SK-N-SH treated with all-trans-retinoic acid at 6 μM for 48 hours (cell line): ENCODE measurements around the gene CBX1.

Source experiments
- ATAC-seq: fragments of 200-7000 bp; cut with Tn5 transposase; 3 replicates; pipeline ENCODE4 v1.9.1; 2020; ENCODE audit warnings: mild to moderate bottlenecking, moderate library complexity
- ARNTL ChIP-seq: fragments of 450-650 bp; formaldehyde crosslinking; IDR thresholded peaks from 2 replicates; pipeline ENCODE4 v1.5.0; 2020; ENCODE audit warnings: low read depth, mild to moderate bottlenecking, moderate library complexity, borderline replicate concordance
- BACH2 ChIP-seq: fragments of 250-450 bp; sonication (Bioruptor Pico); IDR thresholded peaks from 2 replicates; pipeline ENCODE4 v1.9.0; 2021; ENCODE audit warnings: mild to moderate bottlenecking, borderline replicate concordance
- CSDC2 ChIP-seq: fragments of 250-450 bp; sonication (Bioruptor Pico); IDR thresholded peaks from 2 replicates; pipeline ENCODE4 v1.5.0; 2020; ENCODE audit warnings: mild to moderate bottlenecking, moderate library complexity
- ESRRG ChIP-seq: fragments of 250-450 bp; sonication (Bioruptor Pico); IDR thresholded peaks from 2 replicates; pipeline ENCODE4 v1.6.1; 2021; ENCODE audit warnings: mild to moderate bottlenecking
- GLIS3 ChIP-seq: fragments of 250-450 bp; sonication (Bioruptor Pico); IDR thresholded peaks from 2 replicates; pipeline ENCODE4 v1.5.0; 2020; ENCODE audit warnings: mild to moderate bottlenecking, moderate library complexity
- ISL1 ChIP-seq: fragments of 250-450 bp; sonication (Bioruptor Pico); IDR thresholded peaks from 2 replicates; pipeline ENCODE4 v2.1.2; 2022; ENCODE audit warnings: mild to moderate bottlenecking, moderate library complexity
- OSR1 ChIP-seq: fragments of 250-450 bp; sonication (Bioruptor Pico); IDR thresholded peaks from 2 replicates; pipeline ENCODE4 v1.8.0; 2022; ENCODE audit warnings: moderate library complexity, mild to moderate bottlenecking, inconsistent platforms
- PPARA ChIP-seq: fragments of 250-450 bp; sonication (Bioruptor Pico); IDR thresholded peaks from 2 replicates; pipeline ENCODE4 v1.5.0; 2020; ENCODE audit warnings: mild to moderate bottlenecking, borderline replicate concordance
- RARB ChIP-seq: fragments of 250-450 bp; sonication (Bioruptor Pico); IDR thresholded peaks from 2 replicates; pipeline ENCODE4 v1.8.0; 2021; ENCODE audit warnings: mild to moderate bottlenecking, moderate library complexity
- SNAI2 ChIP-seq: fragments of 250-450 bp; sonication (Bioruptor Pico); IDR thresholded peaks from 2 replicates; pipeline ENCODE4 v1.5.0; 2020; ENCODE audit warnings: mild to moderate bottlenecking, moderate library complexity
- TCF4 ChIP-seq: fragments of 250-450 bp; sonication (Bioruptor Pico); IDR thresholded peaks from 2 replicates; pipeline ENCODE4 v1.8.0; 2021; ENCODE audit warnings: mild to moderate bottlenecking, moderate library complexity, borderline replicate concordance
- TOX ChIP-seq: fragments of 250-450 bp; sonication (Bioruptor Pico); IDR thresholded peaks from 2 replicates; pipeline ENCODE4 v1.8.0; 2021; ENCODE audit warnings: mild to moderate bottlenecking, moderate library complexity, borderline replicate concordance
- ZC3H10 ChIP-seq: fragments of 250-450 bp; sonication (Bioruptor Pico); IDR thresholded peaks from 2 replicates; pipeline ENCODE4 v1.5.1; 2021; ENCODE audit warnings: mild to moderate bottlenecking, moderate library complexity
- ZFP3 ChIP-seq: fragments of 250-450 bp; sonication (Bioruptor Pico); IDR thresholded peaks from 2 replicates; pipeline ENCODE4 v1.5.0; 2020; ENCODE audit warnings: mild to moderate bottlenecking, moderate library complexity
- ZFP30 ChIP-seq: fragments of 450-650 bp; formaldehyde crosslinking; IDR thresholded peaks from 2 replicates; pipeline ENCODE4 v1.5.0; 2022; ENCODE audit warnings: mild to moderate bottlenecking, moderate library complexity
- ZNF565 ChIP-seq: fragments of 450-650 bp; formaldehyde crosslinking; conservative IDR thresholded peaks from 2 replicates; pipeline ENCODE4 v1.5.0; 2020; ENCODE audit warnings: low read depth, mild to moderate bottlenecking, moderate library complexity
- ZNF70 ChIP-seq: fragments of 450-650 bp; formaldehyde crosslinking; IDR thresholded peaks from 2 replicates; pipeline ENCODE4 v1.5.0; 2020; ENCODE audit warnings: mild to moderate bottlenecking, moderate library complexity
- ZNF8 ChIP-seq: fragments of 450-650 bp; formaldehyde crosslinking; IDR thresholded peaks from 2 replicates; pipeline ENCODE4 v1.5.0; 2020; ENCODE audit warnings: mild to moderate bottlenecking, moderate library complexity
- TF ChIP-seq, protein P1 (sequence below): fragments of 250-450 bp; sonication (Bioruptor Pico); IDR thresholded peaks from 2 replicates; pipeline ENCODE4 v1.8.0; 2020; ENCODE audit warnings: mild to moderate bottlenecking, moderate library complexity, borderline replicate concordance
- TF ChIP-seq, protein P2 (sequence below): fragments of 250-450 bp; sonication (Bioruptor Pico); IDR thresholded peaks from 2 replicates; pipeline ENCODE4 v1.5.1; 2021; ENCODE audit warnings: mild to moderate bottlenecking, moderate library complexity
- TF ChIP-seq, protein P3 (sequence below): fragments of 250-450 bp; sonication (Bioruptor Pico); IDR thresholded peaks from 2 replicates; pipeline ENCODE4 v1.8.0; 2021; ENCODE audit warnings: low read depth, mild to moderate bottlenecking, moderate library complexity, borderline replicate concordance
- TF ChIP-seq, protein P4 (sequence below): fragments of 250-450 bp; sonication (Bioruptor Pico); IDR thresholded peaks from 2 replicates; pipeline ENCODE4 v1.5.1; 2020; ENCODE audit warnings: low read depth, mild to moderate bottlenecking, moderate library complexity
- TF ChIP-seq, protein P5 (sequence below): fragments of 250-450 bp; sonication (Bioruptor Pico); IDR thresholded peaks from 2 replicates; pipeline ENCODE4 v1.5.0; 2020; ENCODE audit warnings: mild to moderate bottlenecking, moderate library complexity

CBX1 gene

DNA sequence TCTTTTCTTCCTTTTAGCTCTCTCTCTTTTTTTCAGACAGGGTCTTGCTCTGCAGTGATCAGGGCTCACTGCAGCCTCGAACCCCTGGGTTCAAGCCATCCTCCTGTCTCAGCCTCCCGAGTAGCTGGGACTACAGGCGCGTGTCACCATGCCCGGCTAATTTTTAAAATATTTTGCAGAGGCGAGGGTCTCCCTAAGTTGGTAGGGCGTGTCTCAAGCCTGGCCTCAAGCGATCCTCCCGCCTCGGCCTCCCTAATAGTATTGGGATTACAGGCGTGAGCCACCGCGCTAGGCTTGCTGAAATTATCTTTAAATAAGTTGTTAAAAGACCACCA, 5.5 kb upstream of the CBX1 start:
- ATAC-seq, result no peak; the same call in 2 of the 3 replicates
- peak; percentile 5; the same call in 1 of the 2 replicates for TF ChIP-seq GLIS3 (CRISPR knock-in tag)
- TF ChIP-seq ZNF565 (CRISPR knock-in tag), result no peak
- TF ChIP-seq, all 23 proteins: peak for 1

DNA sequence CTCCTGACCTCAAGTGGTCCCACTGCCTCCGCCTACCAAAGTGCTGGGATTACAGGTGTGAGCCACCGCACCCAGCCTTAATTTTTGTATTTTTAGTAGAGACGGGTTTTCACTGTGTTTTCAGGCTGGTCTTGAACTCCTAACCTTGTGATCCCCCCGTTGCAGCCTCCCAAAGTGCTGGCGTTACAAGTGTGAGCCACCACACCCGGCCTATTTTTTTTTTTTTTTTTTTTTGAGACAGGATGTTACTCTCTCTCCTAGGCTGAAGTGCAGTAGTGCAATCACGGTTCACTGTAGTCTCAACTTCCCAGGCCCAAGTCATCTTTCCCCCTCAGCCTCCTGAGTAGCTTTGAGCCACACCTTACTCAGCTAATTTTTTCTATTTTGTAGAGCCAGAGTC, 3.2 kb upstream of the CBX1 start:
- TF ChIP-seq RARB (CRISPR knock-in tag) (no peak), ISL1 (CRISPR knock-in tag) (no peak), ZNF565 (CRISPR knock-in tag) (no peak), ZNF70 (CRISPR knock-in tag) (no peak), BACH2 (CRISPR knock-in tag) (no peak), ZC3H10 (CRISPR knock-in tag) (no peak), SNAI2 (CRISPR knock-in tag) (no peak), CSDC2 (CRISPR knock-in tag) (no peak), ZFP30 (CRISPR knock-in tag) (no peak), ZNF8 (CRISPR knock-in tag) (no peak), ZFP3 (CRISPR knock-in tag) (no peak), TOX (CRISPR knock-in tag) (no peak), ARNTL (CRISPR knock-in tag) (no peak)
- TF ChIP-seq, protein P1, sequence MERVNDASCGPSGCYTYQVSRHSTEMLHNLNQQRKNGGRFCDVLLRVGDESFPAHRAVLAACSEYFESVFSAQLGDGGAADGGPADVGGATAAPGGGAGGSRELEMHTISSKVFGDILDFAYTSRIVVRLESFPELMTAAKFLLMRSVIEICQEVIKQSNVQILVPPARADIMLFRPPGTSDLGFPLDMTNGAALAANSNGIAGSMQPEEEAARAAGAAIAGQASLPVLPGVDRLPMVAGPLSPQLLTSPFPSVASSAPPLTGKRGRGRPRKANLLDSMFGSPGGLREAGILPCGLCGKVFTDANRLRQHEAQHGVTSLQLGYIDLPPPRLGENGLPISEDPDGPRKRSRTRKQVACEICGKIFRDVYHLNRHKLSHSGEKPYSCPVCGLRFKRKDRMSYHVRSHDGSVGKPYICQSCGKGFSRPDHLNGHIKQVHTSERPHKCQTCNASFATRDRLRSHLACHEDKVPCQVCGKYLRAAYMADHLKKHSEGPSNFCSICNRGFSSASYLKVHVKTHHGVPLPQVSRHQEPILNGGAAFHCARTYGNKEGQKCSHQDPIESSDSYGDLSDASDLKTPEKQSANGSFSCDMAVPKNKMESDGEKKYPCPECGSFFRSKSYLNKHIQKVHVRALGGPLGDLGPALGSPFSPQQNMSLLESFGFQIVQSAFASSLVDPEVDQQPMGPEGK (CRISPR knock-in tag), result no peak
- TF ChIP-seq, protein P2, sequence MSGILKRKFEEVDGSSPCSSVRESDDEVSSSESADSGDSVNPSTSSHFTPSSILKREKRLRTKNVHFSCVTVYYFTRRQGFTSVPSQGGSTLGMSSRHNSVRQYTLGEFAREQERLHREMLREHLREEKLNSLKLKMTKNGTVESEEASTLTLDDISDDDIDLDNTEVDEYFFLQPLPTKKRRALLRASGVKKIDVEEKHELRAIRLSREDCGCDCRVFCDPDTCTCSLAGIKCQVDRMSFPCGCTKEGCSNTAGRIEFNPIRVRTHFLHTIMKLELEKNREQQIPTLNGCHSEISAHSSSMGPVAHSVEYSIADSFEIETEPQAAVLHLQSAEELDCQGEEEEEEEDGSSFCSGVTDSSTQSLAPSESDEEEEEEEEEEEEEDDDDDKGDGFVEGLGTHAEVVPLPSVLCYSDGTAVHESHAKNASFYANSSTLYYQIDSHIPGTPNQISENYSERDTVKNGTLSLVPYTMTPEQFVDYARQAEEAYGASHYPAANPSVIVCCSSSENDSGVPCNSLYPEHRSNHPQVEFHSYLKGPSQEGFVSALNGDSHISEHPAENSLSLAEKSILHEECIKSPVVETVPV (CRISPR knock-in tag), result no peak
- TF ChIP-seq, protein P3, sequence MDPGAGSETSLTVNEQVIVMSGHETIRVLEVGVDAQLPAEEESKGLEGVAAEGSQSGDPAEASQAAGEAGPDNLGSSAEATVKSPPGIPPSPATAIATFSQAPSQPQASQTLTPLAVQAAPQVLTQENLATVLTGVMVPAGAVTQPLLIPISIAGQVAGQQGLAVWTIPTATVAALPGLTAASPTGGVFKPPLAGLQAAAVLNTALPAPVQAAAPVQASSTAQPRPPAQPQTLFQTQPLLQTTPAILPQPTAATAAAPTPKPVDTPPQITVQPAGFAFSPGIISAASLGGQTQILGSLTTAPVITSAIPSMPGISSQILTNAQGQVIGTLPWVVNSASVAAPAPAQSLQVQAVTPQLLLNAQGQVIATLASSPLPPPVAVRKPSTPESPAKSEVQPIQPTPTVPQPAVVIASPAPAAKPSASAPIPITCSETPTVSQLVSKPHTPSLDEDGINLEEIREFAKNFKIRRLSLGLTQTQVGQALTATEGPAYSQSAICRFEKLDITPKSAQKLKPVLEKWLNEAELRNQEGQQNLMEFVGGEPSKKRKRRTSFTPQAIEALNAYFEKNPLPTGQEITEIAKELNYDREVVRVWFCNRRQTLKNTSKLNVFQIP (CRISPR knock-in tag), result no peak
- no peak for ATAC-seq

DNA sequence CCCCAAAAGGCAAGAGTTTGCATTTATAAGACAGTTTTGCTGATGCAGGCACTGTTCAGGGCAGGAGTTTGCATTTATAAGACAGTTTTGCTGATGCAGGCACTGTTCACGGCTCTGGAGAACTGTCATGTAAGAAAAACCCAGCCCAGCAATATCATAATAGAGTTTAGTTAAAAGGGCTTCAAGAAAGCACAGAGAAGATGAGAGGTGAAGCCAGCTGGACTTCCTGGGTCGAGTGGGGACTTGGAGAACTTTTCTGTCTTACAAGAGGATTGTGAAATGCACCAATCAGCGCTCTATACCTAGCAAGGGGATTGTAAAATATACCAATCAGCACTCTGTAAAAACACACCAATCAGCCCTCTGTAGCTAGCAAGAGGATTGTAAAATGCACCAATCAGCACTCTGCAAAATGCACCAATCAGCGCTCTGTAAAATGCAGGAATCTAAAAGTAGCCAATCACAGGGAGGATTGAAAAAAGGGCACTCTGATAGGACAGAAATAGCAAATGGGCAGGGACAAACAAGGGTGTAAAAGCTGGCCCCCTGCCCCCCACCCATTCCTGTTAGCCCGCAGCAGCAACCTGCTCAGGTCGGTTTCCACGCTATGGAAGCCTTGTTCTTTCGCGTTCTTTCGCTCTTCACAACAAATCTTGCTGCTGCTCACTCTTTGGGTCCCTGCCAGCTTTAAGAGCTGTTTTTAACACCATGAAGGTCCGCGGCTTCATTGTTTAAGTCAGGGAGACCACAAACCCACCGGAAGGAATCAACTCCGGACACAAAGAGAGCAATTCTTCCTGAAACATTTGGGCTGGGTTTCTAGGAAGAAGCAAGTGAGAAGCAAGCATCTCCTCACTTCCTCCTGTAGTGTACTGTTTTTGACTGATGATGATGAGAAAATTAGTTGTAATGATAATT, 1.8 kb upstream of the CBX1 start:
- TF ChIP-seq, protein P4, sequence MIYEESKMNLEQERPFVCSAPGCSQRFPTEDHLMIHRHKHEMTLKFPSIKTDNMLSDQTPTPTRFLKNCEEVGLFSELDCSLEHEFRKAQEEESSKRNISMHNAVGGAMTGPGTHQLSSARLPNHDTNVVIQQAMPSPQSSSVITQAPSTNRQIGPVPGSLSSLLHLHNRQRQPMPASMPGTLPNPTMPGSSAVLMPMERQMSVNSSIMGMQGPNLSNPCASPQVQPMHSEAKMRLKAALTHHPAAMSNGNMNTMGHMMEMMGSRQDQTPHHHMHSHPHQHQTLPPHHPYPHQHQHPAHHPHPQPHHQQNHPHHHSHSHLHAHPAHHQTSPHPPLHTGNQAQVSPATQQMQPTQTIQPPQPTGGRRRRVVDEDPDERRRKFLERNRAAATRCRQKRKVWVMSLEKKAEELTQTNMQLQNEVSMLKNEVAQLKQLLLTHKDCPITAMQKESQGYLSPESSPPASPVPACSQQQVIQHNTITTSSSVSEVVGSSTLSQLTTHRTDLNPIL (CRISPR knock-in tag), result no peak
- TF ChIP-seq ZNF70 (CRISPR knock-in tag) (no peak), GLIS3 (CRISPR knock-in tag) (no peak), TOX (CRISPR knock-in tag) (no peak), ZNF565 (CRISPR knock-in tag) (no peak), ZC3H10 (CRISPR knock-in tag) (no peak), PPARA (CRISPR knock-in tag) (no peak), RARB (CRISPR knock-in tag) (no peak), ESRRG (no peak), ZFP3 (CRISPR knock-in tag) (no peak), OSR1 (CRISPR knock-in tag) (no peak), SNAI2 (CRISPR knock-in tag) (no peak), ZFP30 (CRISPR knock-in tag) (no peak), ISL1 (CRISPR knock-in tag) (no peak), TCF4 (CRISPR knock-in tag) (no peak), CSDC2 (CRISPR knock-in tag) (no peak)
- TF ChIP-seq, protein P2 (CRISPR knock-in tag), result no peak
- TF ChIP-seq, protein P3 (CRISPR knock-in tag), result no peak
- TF ChIP-seq, protein P5, sequence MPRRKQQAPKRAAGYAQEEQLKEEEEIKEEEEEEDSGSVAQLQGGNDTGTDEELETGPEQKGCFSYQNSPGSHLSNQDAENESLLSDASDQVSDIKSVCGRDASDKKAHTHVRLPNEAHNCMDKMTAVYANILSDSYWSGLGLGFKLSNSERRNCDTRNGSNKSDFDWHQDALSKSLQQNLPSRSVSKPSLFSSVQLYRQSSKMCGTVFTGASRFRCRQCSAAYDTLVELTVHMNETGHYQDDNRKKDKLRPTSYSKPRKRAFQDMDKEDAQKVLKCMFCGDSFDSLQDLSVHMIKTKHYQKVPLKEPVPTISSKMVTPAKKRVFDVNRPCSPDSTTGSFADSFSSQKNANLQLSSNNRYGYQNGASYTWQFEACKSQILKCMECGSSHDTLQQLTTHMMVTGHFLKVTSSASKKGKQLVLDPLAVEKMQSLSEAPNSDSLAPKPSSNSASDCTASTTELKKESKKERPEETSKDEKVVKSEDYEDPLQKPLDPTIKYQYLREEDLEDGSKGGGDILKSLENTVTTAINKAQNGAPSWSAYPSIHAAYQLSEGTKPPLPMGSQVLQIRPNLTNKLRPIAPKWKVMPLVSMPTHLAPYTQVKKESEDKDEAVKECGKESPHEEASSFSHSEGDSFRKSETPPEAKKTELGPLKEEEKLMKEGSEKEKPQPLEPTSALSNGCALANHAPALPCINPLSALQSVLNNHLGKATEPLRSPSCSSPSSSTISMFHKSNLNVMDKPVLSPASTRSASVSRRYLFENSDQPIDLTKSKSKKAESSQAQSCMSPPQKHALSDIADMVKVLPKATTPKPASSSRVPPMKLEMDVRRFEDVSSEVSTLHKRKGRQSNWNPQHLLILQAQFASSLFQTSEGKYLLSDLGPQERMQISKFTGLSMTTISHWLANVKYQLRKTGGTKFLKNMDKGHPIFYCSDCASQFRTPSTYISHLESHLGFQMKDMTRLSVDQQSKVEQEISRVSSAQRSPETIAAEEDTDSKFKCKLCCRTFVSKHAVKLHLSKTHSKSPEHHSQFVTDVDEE, result no peak
- no peak for ATAC-seq
